HG03378 (cell line): ENCODE data around the gene ADGRL1.
"Not testable (repeated sequence)": the region's sequence is repeated elsewhere in the genome, so short reads cannot be mapped to it uniquely, and the experiment has no call there.

Experiments
- ATAC-seq: cut with Tn5 transposase; IDR thresholded peaks from one replicate; pipeline ENCODE4 v1.9.1; 2021; ENCODE audit warnings: mild to moderate bottlenecking, moderate library complexity; ENCODE audit not compliant: unreplicated experiment

The ADGRL1 gene

GRCh38 chr19:14164082-14164481 is 41.9 kb downstream of the ADGRL1 start:
- no peak for ATAC-seq

DNA sequence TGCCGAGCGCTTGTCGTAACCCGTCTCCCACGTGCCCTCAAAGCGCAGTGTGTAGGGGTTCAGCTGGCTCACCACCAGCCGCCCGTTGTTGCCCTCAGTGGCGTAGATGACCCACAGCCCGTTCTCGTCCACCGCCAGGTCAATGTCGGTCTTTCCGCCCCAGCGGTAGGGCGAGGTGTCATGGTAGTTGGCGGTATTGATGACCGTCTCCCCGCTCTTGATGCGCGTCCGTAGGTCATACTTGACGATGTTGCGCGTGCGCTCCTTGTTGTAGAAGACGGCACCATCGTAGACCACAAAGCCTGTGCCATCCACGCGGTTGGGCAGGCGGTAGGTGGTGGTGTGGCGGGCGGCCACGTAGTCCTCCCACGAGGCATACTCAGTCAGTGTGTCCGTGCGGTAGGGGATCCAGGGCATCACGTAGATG is 43.1 kb downstream of the ADGRL1 start:
- no peak for ATAC-seq

DNA sequence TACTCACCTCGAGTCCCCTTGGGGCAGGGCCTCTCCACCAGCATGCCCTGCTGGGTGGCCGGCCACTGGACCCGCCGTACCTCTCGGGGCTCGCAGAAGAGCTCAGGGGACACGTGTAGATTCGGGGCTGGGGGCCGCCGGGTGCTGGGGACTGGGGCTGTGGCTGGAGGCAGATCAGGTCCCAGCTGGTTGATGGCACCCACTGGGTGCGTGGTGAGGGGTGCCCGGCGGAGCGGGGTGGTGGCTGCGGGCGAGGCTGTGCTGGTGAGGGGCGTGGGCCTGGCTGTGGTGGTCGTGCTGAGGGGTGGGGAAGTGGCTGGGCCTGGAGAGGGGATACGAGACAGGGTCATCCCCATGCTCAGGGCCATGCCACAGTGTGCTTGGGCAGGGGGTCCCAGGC is 44.7 kb downstream of the ADGRL1 start:
- no peak for ATAC-seq

- no peak for ATAC-seq
Measured at GRCh38 chr19:14160017-14160703, 45.8 kb downstream of the ADGRL1 start.

GRCh38 chr19:14159059-14159458 is 46.9 kb downstream of the ADGRL1 start:
- ATAC-seq = no peak

DNA sequence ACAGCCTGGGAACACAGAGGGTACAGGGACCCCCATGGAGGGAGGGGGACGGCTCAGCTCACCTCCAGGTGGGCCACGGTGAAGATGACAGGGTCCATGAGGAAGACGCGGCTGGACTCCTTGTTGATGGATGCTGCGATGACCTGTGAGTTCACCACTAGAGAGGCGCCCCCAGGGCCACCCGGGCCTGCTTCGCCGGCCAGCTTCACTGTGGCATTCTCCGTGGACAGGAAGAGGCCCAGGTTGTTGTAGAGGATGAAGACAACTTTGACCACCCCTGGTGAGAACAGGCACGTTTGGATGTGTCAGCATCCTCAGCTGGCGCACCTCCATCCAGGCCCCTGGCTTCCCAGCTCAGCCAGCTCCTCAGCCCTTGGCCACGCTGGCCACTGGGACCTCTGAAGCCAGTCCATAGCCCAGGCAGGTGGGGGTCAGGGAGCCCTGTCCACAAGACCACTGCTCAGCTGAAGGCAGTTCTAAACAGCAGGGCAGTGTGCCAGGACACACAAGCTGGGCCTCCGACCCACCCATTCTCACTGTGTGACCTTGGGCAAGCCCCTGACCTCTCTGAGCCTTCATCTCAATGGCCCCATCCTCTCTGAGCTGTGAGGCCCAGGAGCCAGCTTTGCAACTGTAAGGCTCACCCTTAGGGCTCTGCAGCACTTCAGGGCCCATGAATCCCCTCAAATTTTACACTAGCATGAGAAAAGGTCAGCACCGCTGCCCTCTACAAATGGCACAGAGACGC is 47.5 kb downstream of the ADGRL1 start:
- no peak for ATAC-seq

DNA sequence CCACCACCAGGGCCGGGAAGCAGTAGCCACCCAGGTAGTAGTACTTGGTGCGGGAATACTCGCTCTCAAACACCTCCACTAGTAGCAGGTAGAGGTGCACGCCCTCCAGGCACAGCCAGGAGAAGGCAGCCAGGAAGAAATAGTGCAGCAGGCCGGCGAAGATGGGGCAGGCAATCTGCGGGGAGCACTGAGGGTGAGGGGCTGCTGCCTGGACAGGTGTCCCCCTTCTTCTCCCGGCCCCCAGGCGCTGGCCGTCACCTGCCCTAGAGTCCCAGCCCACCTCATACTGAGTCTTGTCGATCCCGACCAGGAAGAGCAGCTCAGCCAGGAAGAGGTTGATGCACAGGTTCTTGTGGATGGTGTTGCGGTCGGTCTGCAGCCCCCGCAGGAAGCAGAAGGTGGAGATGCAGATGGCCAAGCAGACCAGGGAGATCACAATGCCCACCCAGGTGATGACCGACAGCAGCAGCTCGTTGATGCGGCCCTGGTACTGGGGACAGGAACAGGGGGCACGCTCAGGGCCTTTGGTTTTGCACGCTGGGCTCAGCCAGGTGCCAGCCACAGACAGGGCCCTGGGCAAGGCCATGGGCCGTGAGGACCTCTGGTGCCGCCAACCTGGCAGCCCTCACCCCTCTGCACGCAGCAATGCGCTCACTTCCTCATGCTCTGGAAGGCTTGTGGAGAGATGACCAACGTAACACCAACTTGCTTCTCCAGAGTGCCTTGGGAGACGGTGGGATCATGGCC is 48.8 kb downstream of the ADGRL1 start:
- no peak for ATAC-seq

DNA sequence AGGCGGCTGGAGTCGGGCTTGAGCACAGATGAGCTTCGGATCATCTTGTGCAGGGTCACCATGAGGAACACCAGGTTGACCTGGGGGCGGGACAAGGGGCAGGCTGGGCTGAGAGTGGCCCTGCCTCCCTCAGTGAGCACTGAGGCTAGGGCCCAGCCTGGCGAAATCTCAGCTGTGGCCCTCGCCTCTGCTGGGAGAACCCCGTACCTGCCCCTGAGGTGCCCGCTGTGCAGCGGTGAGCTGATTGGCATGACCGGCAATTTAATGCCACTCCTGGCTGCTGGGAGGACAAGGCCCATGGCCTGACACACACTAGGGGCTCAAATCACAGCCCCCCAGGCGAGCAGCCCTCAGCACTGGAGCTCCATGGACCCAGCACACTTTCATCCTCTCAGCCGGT is 49.8 kb downstream of the ADGRL1 start:
- no peak for ATAC-seq

DNA sequence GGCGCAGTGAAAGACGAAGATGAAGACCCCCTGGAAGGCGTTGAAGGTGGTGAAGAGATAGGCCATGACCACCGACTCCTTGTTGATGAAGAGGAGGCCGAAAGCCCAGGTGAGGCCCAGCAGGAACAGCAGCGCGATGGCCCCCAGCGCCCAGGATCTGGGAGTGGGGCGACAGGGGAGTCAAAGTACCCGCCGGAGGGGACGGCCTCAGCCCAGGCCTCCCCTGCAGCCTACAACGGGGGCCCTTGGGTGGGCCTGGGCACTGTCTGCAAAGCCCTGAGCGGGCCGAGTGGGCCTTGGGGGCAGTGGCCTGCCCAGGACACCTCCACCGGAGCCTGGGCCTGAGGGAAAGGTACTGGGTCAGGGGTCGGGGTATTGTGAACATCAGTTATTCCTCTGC is 50.6 kb downstream of the ADGRL1 start:
- ATAC-seq = no peak

GRCh38 chr19:14152713-14153112 is 53.3 kb downstream of the ADGRL1 start:
- no peak for ATAC-seq

GRCh38 chr19:14150770-14151661 is 55.0 kb downstream of the ADGRL1 start:
- no peak for ATAC-seq

DNA sequence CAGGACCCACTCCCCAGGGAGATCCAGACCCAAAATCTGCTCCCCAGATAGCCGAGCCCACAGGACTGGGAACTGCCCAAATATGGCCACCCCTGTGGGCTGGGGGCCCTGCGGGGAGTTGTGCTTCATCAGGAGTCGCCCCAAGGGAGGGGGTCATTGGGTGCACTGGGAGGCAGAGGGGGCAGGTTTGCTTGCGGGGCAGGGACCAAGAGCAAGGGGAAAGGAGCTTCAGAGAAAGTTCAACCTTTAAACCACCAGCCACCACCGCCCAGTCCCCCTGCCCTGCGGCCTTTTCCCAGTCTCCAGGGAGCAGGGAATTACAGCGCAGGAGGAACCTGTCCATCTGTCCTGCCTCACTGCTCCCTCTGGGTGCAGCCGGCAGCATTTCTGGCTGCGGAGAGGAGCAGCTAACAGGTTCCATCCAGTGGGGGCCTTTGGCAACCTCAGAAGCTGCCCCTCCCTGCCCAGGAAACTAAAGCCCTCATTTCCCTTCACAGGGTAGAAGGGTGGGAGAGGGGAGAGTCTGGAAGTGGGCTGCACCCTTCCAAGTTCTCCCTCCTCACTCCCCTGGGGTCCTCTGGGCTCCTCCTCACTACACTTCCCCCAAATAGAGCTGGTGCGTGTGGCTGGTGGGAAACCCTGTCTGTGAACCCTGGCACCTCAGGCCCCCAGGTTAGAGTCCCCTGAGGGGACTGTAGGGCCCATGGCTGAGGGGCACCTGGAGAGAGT is 55.8 kb downstream of the ADGRL1 start:
- no peak for ATAC-seq

DNA sequence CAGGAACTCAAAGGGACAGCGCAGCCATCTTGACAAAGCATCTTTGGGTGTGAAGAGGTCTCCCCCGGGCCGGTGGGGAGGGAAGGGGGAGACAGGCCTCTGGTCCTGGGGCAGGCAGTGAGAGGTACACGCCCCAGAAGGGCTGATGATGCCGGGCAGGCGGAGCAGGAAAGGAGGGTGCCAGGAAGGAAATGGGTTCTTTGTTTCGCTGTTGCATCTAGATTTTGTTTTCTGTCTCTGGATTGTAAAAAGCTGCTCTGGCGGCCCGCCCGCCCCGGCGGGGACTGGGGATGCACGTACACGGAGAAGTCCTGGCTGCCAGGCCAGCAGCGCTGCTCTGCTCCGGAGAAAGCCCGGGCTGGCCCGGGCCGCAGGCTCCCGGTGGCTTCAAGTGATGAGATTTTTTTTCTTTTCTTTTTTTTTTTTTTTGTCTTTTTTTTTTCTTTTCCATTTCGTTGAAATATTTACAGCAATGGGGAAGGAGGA is 56.4 kb downstream of the ADGRL1 start:
- no peak for ATAC-seq

DNA sequence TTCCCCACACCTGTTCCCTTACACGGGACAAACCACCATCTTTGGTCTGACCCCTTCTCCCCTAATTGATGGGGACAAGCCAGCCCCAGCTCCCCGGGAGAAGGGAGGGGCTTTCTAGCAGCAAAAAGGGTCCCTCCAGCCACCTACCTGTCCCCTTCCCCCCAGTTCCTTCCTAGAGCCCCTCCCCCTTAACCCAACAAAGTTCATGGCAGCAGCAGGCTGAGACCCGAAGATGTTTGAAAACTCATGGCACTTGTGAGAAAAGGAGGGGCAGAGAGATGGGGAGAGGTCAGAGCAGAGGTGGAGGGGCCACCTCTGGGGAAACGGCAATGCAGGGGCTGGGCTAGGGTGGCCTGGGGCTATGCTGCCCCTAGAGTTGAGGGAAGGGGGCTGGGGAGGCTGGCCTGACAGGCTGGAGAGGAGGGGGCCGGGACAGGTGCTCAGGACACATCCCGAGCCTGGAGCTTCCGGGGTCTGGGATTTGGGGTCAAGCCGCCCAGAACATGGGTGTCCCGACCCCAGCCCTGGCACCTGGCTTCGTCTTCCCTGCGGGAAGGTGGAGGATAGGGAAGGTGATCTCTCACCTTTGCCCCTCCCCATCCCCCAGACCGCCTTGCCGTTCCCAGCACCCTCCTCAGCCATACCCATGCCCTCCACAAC is 57.1 kb downstream of the ADGRL1 start:
- ATAC-seq = no peak

GRCh38 chr19:14147797-14148605 is 58.0 kb downstream of the ADGRL1 start:
- no peak for ATAC-seq

DNA sequence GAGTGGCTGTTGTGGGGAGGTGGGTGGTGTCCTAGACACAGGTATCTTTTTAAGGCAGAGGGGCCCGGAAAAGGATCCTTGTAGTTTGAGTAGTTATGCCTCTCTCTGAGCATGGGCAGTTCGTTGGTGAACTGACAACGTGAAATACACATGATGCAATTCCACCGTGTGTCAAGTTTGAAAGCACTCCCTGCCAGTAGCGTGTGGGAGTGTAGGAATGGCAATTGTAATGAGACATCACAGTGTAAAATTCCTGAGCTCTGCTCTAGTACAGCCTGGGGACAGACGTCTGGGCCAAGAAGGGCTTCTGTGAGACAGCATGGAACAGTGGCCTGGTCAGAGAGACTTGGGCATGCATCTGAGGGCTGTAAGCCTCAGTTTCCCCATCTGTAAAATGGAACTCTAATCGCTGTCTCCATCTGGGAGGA is 59.2 kb downstream of the ADGRL1 start:
- ATAC-seq = no peak

- not testable (repeated sequence) for ATAC-seq
Measured at GRCh38 chr19:14146169-14146568, 59.8 kb downstream of the ADGRL1 start.

- ATAC-seq = no peak
Measured at GRCh38 chr19:14145381-14145780, 60.6 kb downstream of the ADGRL1 start.
